ENCODE measurements around the gene ARHGAP1.

DNA sequence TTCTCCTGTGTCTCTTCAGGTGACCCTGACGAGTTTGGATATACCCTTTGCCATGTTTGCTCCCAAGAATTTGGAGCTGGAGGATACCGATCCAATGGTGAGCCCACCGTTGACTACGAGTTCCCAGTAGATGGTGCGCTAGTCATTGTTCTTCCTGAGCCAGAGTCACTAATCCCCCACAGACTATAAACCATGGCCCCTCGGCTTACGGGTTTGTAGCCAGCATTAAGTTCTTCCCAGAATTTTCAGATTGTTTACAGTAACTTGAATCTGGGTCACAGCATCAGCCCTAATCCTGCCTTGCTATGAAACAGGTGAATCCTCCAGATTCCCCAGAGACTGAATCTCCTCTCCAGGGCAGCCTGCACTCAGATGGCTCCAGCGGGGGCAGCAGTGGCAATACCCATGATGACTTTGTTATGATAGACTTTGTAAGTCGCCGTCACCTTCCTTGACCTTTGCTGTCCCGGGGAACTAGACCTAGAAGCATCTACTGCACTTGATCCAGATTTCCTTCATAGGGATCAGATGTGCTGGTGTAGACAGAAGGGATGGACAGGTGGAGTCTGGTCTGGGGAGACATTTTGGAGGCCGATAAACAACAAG lies 31.8 kb downstream of the ARHGAP1 start:
- TF ChIP-seq, protein P1, sequence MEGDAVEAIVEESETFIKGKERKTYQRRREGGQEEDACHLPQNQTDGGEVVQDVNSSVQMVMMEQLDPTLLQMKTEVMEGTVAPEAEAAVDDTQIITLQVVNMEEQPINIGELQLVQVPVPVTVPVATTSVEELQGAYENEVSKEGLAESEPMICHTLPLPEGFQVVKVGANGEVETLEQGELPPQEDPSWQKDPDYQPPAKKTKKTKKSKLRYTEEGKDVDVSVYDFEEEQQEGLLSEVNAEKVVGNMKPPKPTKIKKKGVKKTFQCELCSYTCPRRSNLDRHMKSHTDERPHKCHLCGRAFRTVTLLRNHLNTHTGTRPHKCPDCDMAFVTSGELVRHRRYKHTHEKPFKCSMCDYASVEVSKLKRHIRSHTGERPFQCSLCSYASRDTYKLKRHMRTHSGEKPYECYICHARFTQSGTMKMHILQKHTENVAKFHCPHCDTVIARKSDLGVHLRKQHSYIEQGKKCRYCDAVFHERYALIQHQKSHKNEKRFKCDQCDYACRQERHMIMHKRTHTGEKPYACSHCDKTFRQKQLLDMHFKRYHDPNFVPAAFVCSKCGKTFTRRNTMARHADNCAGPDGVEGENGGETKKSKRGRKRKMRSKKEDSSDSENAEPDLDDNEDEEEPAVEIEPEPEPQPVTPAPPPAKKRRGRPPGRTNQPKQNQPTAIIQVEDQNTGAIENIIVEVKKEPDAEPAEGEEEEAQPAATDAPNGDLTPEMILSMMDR (IDR thresholded peaks at IDR 0.05), result no peak
- no peak for TF ChIP-seq EZH2 (IDR thresholded peaks at IDR 0.05)

Measured in neural progenitor cell (in vitro differentiated cells).